Fibroblast of lung (primary cell): ENCODE measurements around the gene SLC35F3. TPM values are rescaled to one million over a fixed set of nuclear protein-coding genes. Genes with fewer than 3 reads are reported as not detected.

Experiments used
- DNase-seq, 2 donors: peaks; one replicate each; pipeline versions ENCODE4 v3.0.0 to v3.0.0-alpha.2; 2010; ENCODE audit warnings: low read depth in 2 of 2
- H2AFZ ChIP-seq: 2 replicates; pipeline ENCODE4 v1.5.1; 2012; ENCODE audit warnings: low read length, control low read depth, inconsistent platforms
- H3K27ac ChIP-seq: 2 replicates; pipeline ENCODE4 v1.5.1; 2011; ENCODE audit warnings: low read length, control low read depth; ENCODE audit not compliant: insufficient read depth
- H3K27me3 ChIP-seq: 2 replicates; pipeline ENCODE4 v1.5.1; 2011; ENCODE audit warnings: mild to moderate bottlenecking, low read length; ENCODE audit not compliant: control insufficient read depth, insufficient read depth
- H3K36me3 ChIP-seq: 2 replicates; pipeline ENCODE4 v1.5.1; 2011; ENCODE audit warnings: low read length; ENCODE audit not compliant: control insufficient read depth, insufficient read depth
- H3K4me1 ChIP-seq: 2 replicates; pipeline ENCODE4 v1.5.1; 2011; ENCODE audit warnings: low read length; ENCODE audit not compliant: control insufficient read depth, insufficient read depth; ENCODE audit errors: extremely low read depth
- H3K4me2 ChIP-seq: 2 replicates; pipeline ENCODE4 v1.5.1; 2011; ENCODE audit warnings: low read length, control low read depth; ENCODE audit not compliant: insufficient read depth; ENCODE audit errors: extremely low read depth
- H3K4me3 ChIP-seq, 4 experiments: fragments of 200-600 bp in 1 of 4; sonication (generic) in 1 of 4; replicated peaks in 1 of 4; 2 replicates each; pipeline ENCODE4 v1.5.1; 2011 to 2016; ENCODE audit warnings: low read length in 4 of 4, low read depth in 3 of 4, mild to moderate bottlenecking in 3 of 4, control low read depth in 2 of 4, inconsistent platforms in 1 of 4, mixed read lengths in 1 of 4; ENCODE audit not compliant: insufficient read depth in 1 of 4; ENCODE audit errors: control extremely low read depth in 1 of 4
- H3K79me2 ChIP-seq: 2 replicates; pipeline ENCODE4 v1.5.1; 2012; ENCODE audit warnings: mild to moderate bottlenecking, low read length, inconsistent platforms; ENCODE audit not compliant: control insufficient read depth, insufficient read depth
- H3K9ac ChIP-seq: 2 replicates; pipeline ENCODE4 v1.5.1; 2011; ENCODE audit warnings: mild to moderate bottlenecking, low read length, control low read depth; ENCODE audit not compliant: insufficient read depth
- H3K9me3 ChIP-seq: 2 replicates; pipeline ENCODE4 v1.5.1; 2012; ENCODE audit warnings: low read depth, low read length; ENCODE audit not compliant: control insufficient read depth, insufficient read depth
- H4K20me1 ChIP-seq: 2 replicates; pipeline ENCODE4 v1.5.1; 2011; ENCODE audit warnings: low read length; ENCODE audit not compliant: control insufficient read depth, insufficient read depth; ENCODE audit errors: extremely low read depth
- CTCF ChIP-seq, 2 donors: IDR thresholded peaks in 1 of 2; conservative IDR thresholded peaks in 1 of 2; 1 replicate in 1 of 2; 2 replicates in 1 of 2; pipeline ENCODE4 v1.5.1; 2011 to 2012; ENCODE audit warnings: low read length in 2 of 2, control low read depth in 1 of 2, inconsistent platforms in 1 of 2, low read depth in 1 of 2, mild to moderate bottlenecking in 1 of 2
- EZH2 ChIP-seq: IDR thresholded peaks from 2 replicates; pipeline ENCODE4 v1.5.1; 2012; ENCODE audit warnings: low read length, control low read depth, mild to moderate bottlenecking; ENCODE audit errors: missing control alignments
- polyA plus RNA-seq, 2 donors: library from polyadenylated mRNA; depleted of rRNA in 1 of 2; stranded (reverse) in 1 of 2; unstranded in 1 of 2; fragments of >200 nt; gene quantifications; 2 replicates each; pipeline ENCODE4 v1.2.1, GENCODE V29; 2011 to 2012; ENCODE audit warnings: missing spikeins in 1 of 2
- total RNA-seq: library from RNA; depleted of rRNA; stranded (reverse); fragments of >200 nt; gene quantifications from 2 replicates; pipeline ENCODE4 v1.2.1, GENCODE V29; 2014

SLC35F3 gene
- total and polyA plus RNA-seq, 2 donors (not counting 1 experiment from before 2014, with no cell fraction given): not detected

GRCh38 chr1:233946724-233947123 is 42.2 kb downstream of the SLC35F3 start:
- Histone ChIP-seq H4K20me1 (no peaks in the 10 kb centered on the region), H3K27ac (no peak overlapping the region), H3K4me3 (no peak overlapping the region), H2AFZ (no peak overlapping the region), H3K4me2 (no peak overlapping the region), H3K36me3 (no peaks in the 10 kb centered on the region), H3K9ac (no peak overlapping the region), H3K79me2 (no peaks in the 10 kb centered on the region), H3K27me3 (no peaks in the 10 kb centered on the region), H3K9me3 (no peaks in the 10 kb centered on the region), H3K4me1 (no peaks in the 10 kb centered on the region)
- no peak for DNase-seq
- TF ChIP-seq EZH2: no peak
- no peak for TF ChIP-seq CTCF (conservative IDR thresholded peaks at IDR 0.05 in 1 of 2, IDR thresholded peaks at IDR 0.05 in 1 of 2; ENCODE audit: low read depth in 1 of 2, low read length in 2 of 2)

GRCh38 chr1:233951804-233952203 is 47.3 kb downstream of the SLC35F3 start:
- Histone ChIP-seq H3K27ac (no peak overlapping the region), H3K36me3 (no peaks in the 10 kb centered on the region), H3K4me1 (no peaks in the 10 kb centered on the region), H3K27me3 (no peaks in the 10 kb centered on the region), H3K4me2 (no peak overlapping the region), H3K4me3 (no peak overlapping the region), H3K9ac (no peak overlapping the region), H3K79me2 (no peaks in the 10 kb centered on the region), H3K9me3 (no peaks in the 10 kb centered on the region), H2AFZ (no peak overlapping the region), H4K20me1 (no peaks in the 10 kb centered on the region)
- DNase-seq: no peak
- TF ChIP-seq CTCF (conservative IDR thresholded peaks at IDR 0.05 in 1 of 2, IDR thresholded peaks at IDR 0.05 in 1 of 2; ENCODE audit: low read depth in 1 of 2, low read length in 2 of 2) (no peak), EZH2 (no peak)

DNA sequence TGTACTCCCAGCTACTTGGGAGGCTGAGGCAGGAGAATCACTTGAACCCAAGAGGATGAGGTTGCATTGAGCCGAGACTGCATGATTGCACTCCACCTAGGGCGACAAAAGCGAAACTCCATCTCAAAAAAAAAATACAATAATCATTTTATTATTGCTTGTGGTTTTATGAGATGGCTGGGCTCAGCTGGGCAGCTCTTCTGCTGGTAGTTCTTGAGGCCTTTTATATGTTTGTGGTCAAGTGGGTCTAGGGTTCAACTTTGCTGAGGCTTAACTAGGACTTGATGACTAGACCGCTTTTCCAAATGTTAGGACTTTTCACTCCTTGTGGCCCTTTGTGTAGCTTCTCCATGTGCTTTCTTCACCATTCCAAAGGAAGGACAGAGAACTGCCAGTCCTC is 53.2 kb downstream of the SLC35F3 start:
- Histone ChIP-seq H3K36me3 (no peaks in the 10 kb centered on the region), H3K9me3 (no peaks in the 10 kb centered on the region), H3K4me1 (no peaks in the 10 kb centered on the region), H3K27me3 (no peaks in the 10 kb centered on the region), H4K20me1 (no peaks in the 10 kb centered on the region), H3K79me2 (no peaks in the 10 kb centered on the region), H2AFZ (no peak overlapping the region), H3K27ac (no peak overlapping the region), H3K4me3 (no peak overlapping the region), H3K9ac (no peak overlapping the region), H3K4me2 (no peak overlapping the region)
- TF ChIP-seq EZH2 (no peak), CTCF (conservative IDR thresholded peaks at IDR 0.05 in 1 of 2, IDR thresholded peaks at IDR 0.05 in 1 of 2; ENCODE audit: low read depth in 1 of 2, low read length in 2 of 2) (no peak)
- no peak for DNase-seq
